Ovary (tissue), 3 donors: ENCODE results near the gene ANKRD44.

Experiments
- CTCF ChIP-seq, 3 donors: fragments of 450-650 bp in 2 of 3; fragments of 200-600 bp in 1 of 3; IDR thresholded peaks; one replicate each; pipeline versions ENCODE4 v1.5.1 to v1.8.0; 2016 to 2022; ENCODE audit warnings: antibody characterized with exemption in 3 of 3, mild to moderate bottlenecking in 1 of 3
- POLR2A ChIP-seq: fragments of 450-650 bp; IDR thresholded peaks from one replicate; pipeline ENCODE4 v1.6.1; 2017; ENCODE audit warnings: antibody characterized with exemption, mild to moderate bottlenecking, moderate library complexity
- donor health status: DM: no; HTN: no; CAD: no.

GRCh38 chr2:197310987-197311420 lies 424 bp upstream of the ANKRD44 start:
- no peak for TF ChIP-seq CTCF (IDR thresholded peaks at IDR 0.05)
- TF ChIP-seq POLR2A = no peak
